ENCODE results near the gene MMP19. TPM values are rescaled to one million over a fixed set of nuclear protein-coding genes. Genes with fewer than 3 reads are reported as not detected.
A peak's percentile ranks its signal among the peaks of the same experiment; 100 is the strongest.

Gene MMP19
- total and polyA plus RNA-seq, 2 of the 4 experiments (the other 2 are of a cell fraction) = 9.9 to 34.7 TPM

DNA sequence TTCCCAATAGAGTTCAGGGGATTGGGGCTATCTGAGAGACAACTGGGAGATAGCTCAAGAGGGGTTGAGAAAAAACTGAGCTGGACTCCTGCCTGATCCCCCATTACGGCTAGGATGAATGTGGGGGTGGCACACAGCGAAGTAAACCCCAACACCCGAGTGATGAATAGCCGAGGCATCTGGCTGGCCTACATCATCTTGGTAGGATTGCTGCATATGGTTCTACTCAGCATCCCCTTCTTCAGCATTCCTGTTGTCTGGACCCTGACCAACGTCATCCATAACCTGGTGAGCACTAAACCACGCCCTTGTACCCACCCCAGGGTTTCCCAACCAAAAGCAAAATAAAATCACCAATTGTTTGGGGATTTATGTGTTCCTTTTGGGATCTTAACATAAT is 23.9 kb downstream of the MMP19 start:
- Histone ChIP-seq H3K9me3 (ENCODE audit: control insufficient read depth, insufficient read depth, low read length) (no peaks in the 10 kb centered on the region), H2BK15ac (ENCODE audit: low read depth, low read length) (peak overlapping the region; percentile 2; the same call in 1 of the 3 replicates), H3K9ac (ENCODE audit: low read depth, low read length) (no peak overlapping the region), H3K9me1 (ENCODE audit: insufficient read depth, low read length) (peaks cover 5% of the 10 kb centered on the region), H4K20me1 (ENCODE audit: insufficient read depth, low read length) (peaks cover 20% of the 10 kb centered on the region; the same call in 1 of the 2 replicates), H2BK120ac (ENCODE audit: low read depth, low read length) (no peak overlapping the region), H2BK20ac (ENCODE audit: low read depth, low read length) (no peak overlapping the region), H2AK9ac (replicated peaks; ENCODE audit: low read depth, low read length, poor library complexity) (peak overlapping the region; percentile 73), H4K8ac (ENCODE audit: low read depth in 2 of 2, low read length in 2 of 2) (peak overlapping the region; percentile 87 to 93; a peak in 3 of 4 replicates), H3K4me2 (ENCODE audit: low read depth, low read length) (peak overlapping the region; percentile 94), H3K36me3 (ENCODE audit: control insufficient read depth, insufficient read depth, low read length) (peaks cover 26% of the 10 kb centered on the region), H2AFZ (replicated peaks; ENCODE audit: low read length, poor library complexity) (no peak overlapping the region), H3K4me1 (ENCODE audit: control insufficient read depth, insufficient read depth, low read length) (peaks cover 7% of the 10 kb centered on the region), H3K56ac (ENCODE audit: extremely low read depth, insufficient read depth, low read length) (0 out of 2 replicates have a peak overlapping the region, but pooled peaks have one; percentile 16), H3K14ac (replicated peaks; ENCODE audit: low read depth, low read length) (peak overlapping the region; percentile 96; the same call in 1 of the 2 replicates), H3K4ac (ENCODE audit: low read depth, low read length) (peak overlapping the region; percentile 89), H3K27me3 (ENCODE audit: control insufficient read depth, insufficient read depth, low read length) (no peaks in the 10 kb centered on the region), H4K5ac (ENCODE audit: low read depth, low read length) (no peak overlapping the region), H2BK5ac (ENCODE audit: low read depth, low read length, poor library complexity, severe bottlenecking) (no peak overlapping the region), H2AK5ac (ENCODE audit: low read depth, low read length) (peak overlapping the region; percentile 79), H4K91ac (ENCODE audit: insufficient read depth, low read depth, low read length) (no peak overlapping the region), H3K79me1 (ENCODE audit: low read depth in 1 of 2, low read length in 2 of 2) (peaks cover 21 to 39% of the 10 kb centered on the region in 2 experiments), H3K4me3 (ENCODE audit: insufficient read depth, low read depth, low read length) (no peak overlapping the region), H3K23ac (ENCODE audit: low read depth, low read length) (peak overlapping the region; percentile 78; the same call in 1 of the 2 replicates), H3K18ac (ENCODE audit: low read depth, low read length) (no peak overlapping the region), H3K27ac (ENCODE audit: insufficient read depth, low read length) (no peak overlapping the region)
- intact Hi-C loops (cut with micrococcal nuclease) = loop anchor here (5.0 to 10.0 kb wide), 4 partner anchors 77 to 288 kb away; partner anchors contain the start of genes DGKA, GDF11 and RPS26
- WGBS, 2 experiments (ENCODE audit: extremely low coverage in 2 of 2, insufficient read length in 1 of 2) = 40% methylated on average over 3 of the region's 6 CpGs; no CpG with 5 or more reads in 1 of the 2 experiments
- ChIA-PET POLR2A (ENCODE audit: unreplicated experiment) (interaction anchor here (0.6 kb wide), 1 partner anchor 219 kb away, joined by 3 read pairs; no protein-coding TSS in a partner anchor), CTCF (no interaction called here)
- DNase-seq (peak; percentile 38), ATAC-seq (ENCODE audit: low read depth) (no peak)
- BruUV-seq (replicated peaks) = no TSS peak
- dilution Hi-C loops (cut with HindIII; ENCODE audit: low sequenced_read_pairs, unreplicated experiment) = no loop called here
- TF ChIP-seq, protein P1, sequence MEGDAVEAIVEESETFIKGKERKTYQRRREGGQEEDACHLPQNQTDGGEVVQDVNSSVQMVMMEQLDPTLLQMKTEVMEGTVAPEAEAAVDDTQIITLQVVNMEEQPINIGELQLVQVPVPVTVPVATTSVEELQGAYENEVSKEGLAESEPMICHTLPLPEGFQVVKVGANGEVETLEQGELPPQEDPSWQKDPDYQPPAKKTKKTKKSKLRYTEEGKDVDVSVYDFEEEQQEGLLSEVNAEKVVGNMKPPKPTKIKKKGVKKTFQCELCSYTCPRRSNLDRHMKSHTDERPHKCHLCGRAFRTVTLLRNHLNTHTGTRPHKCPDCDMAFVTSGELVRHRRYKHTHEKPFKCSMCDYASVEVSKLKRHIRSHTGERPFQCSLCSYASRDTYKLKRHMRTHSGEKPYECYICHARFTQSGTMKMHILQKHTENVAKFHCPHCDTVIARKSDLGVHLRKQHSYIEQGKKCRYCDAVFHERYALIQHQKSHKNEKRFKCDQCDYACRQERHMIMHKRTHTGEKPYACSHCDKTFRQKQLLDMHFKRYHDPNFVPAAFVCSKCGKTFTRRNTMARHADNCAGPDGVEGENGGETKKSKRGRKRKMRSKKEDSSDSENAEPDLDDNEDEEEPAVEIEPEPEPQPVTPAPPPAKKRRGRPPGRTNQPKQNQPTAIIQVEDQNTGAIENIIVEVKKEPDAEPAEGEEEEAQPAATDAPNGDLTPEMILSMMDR (conservative IDR thresholded peaks at IDR 0.05; ENCODE audit: low read depth, low read length) = no peak
- TF ChIP-seq MXI1 (IDR thresholded peaks at IDR 0.05; ENCODE audit: borderline replicate concordance, low read depth, low read length) = no peak
- TF ChIP-seq NFE2L2 (IDR thresholded peaks at IDR 0.05; ENCODE audit: low read depth, low read length) = no peak
- in situ Hi-C loops (cut with MboI; ENCODE audit: low sequenced_read_pairs) = loop anchor here (10.0 kb wide), 1 partner anchor 126 kb away; no protein-coding TSS in a partner anchor
